ENCODE results near the gene SLC7A8. TPM values are rescaled to one million over a fixed set of nuclear protein-coding genes. Genes with fewer than 3 reads are reported as not detected.
A peak's percentile ranks its signal among the peaks of the same experiment; 100 is the strongest.
"Not testable (repeated sequence)": the region's sequence is repeated elsewhere in the genome, so short reads cannot be mapped to it uniquely, and the experiment has no call there.

Gene SLC7A8
- polyA plus RNA-seq (2013, experiment 1 of 4), result 105 TPM
- polyA plus RNA-seq (2013, experiment 2 of 4), result 135 TPM
- polyA plus RNA-seq (2013, experiment 3 of 4), result 61.8 TPM
- 80.4 TPM for polyA plus RNA-seq (2013, experiment 4 of 4)

- H3K9me3 ChIP-seq (ENCODE audit: control insufficient read depth, low read length), result no peaks in the 10 kb centered on the region
- no peaks in the 10 kb centered on the region for H3K36me3 ChIP-seq (ENCODE audit: control insufficient read depth, insufficient read depth, low read length)
- peak within 1 kb of the TSS; percentile 59 for H3K4me3 ChIP-seq (ENCODE audit: insufficient read depth, low read depth, low read length)
- H3K27ac ChIP-seq (ENCODE audit: insufficient read depth, low read depth, low read length, poor library complexity, severe bottlenecking), result no peak within 1 kb of the TSS
- 4 to 5% methylated on average over 17 of the region's 17 CpGs for WGBS, 2 experiments
- no peaks in the 10 kb centered on the region for H3K27me3 ChIP-seq (ENCODE audit: control insufficient read depth, insufficient read depth, low read length, poor library complexity, severe bottlenecking)
- no peaks in the 10 kb centered on the region for H3K4me1 ChIP-seq (ENCODE audit: control insufficient read depth, insufficient read depth, low read length)
These were observed at the start of gene SLC7A8 for GRCh38 chr14:23183479-23183878. TSS of gene SLC7A8 (minus strand) at chr14:23183660. CDS start at chr14:23182914, 746 bp downstream.

- H3K4me3 ChIP-seq (ENCODE audit: insufficient read depth, low read depth, low read length); H3K36me3 ChIP-seq (ENCODE audit: control insufficient read depth, insufficient read depth, low read length); H3K27me3 ChIP-seq (ENCODE audit: control insufficient read depth, insufficient read depth, low read length, poor library complexity, severe bottlenecking); H3K27ac ChIP-seq (ENCODE audit: insufficient read depth, low read depth, low read length, poor library complexity, severe bottlenecking); H3K9me3 ChIP-seq (ENCODE audit: control insufficient read depth, low read length); H3K4me1 ChIP-seq (ENCODE audit: control insufficient read depth, insufficient read depth, low read length): not testable (repeated sequence)
- WGBS, 2 experiments, result 95 to 96% methylated on average over 35 to 38 of the region's 38 CpGs
These were observed 48.9 kb upstream of the SLC7A8 start for GRCh38 chr14:23232241-23232808.

GRCh38 chr14:23228812-23229211 lies 45.4 kb upstream of the SLC7A8 start:
- Histone ChIP-seq H3K27ac (ENCODE audit: insufficient read depth, low read depth, low read length, poor library complexity, severe bottlenecking) (no peak overlapping the region), H3K4me1 (ENCODE audit: control insufficient read depth, insufficient read depth, low read length) (no peaks in the 10 kb centered on the region), H3K9me3 (ENCODE audit: control insufficient read depth, low read length) (no peaks in the 10 kb centered on the region), H3K36me3 (ENCODE audit: control insufficient read depth, insufficient read depth, low read length) (no peaks in the 10 kb centered on the region), H3K4me3 (ENCODE audit: insufficient read depth, low read depth, low read length) (no peak overlapping the region), H3K27me3 (ENCODE audit: control insufficient read depth, insufficient read depth, low read length, poor library complexity, severe bottlenecking) (no peaks in the 10 kb centered on the region)
- WGBS, 2 experiments, result no CpG with 5 or more reads among the region's 1 CpG

- no peaks in the 10 kb centered on the region for H3K9me3 ChIP-seq (ENCODE audit: control insufficient read depth, low read length)
- WGBS, 2 experiments, result 88 to 95% methylated on average over 3 to 4 of the region's 4 CpGs
- H3K4me1 ChIP-seq (ENCODE audit: control insufficient read depth, insufficient read depth, low read length), result no peaks in the 10 kb centered on the region
- no peak overlapping the region for H3K4me3 ChIP-seq (ENCODE audit: insufficient read depth, low read depth, low read length)
- no peaks in the 10 kb centered on the region for H3K36me3 ChIP-seq (ENCODE audit: control insufficient read depth, insufficient read depth, low read length)
- no peak overlapping the region for H3K27ac ChIP-seq (ENCODE audit: insufficient read depth, low read depth, low read length, poor library complexity, severe bottlenecking)
- H3K27me3 ChIP-seq (ENCODE audit: control insufficient read depth, insufficient read depth, low read length, poor library complexity, severe bottlenecking), result no peaks in the 10 kb centered on the region
These were observed 44.1 kb upstream of the SLC7A8 start for GRCh38 chr14:23227566-23227965.

- not testable (repeated sequence) for H3K27me3 ChIP-seq (ENCODE audit: control insufficient read depth, insufficient read depth, low read length, poor library complexity, severe bottlenecking); H3K36me3 ChIP-seq (ENCODE audit: control insufficient read depth, insufficient read depth, low read length); H3K27ac ChIP-seq (ENCODE audit: insufficient read depth, low read depth, low read length, poor library complexity, severe bottlenecking); H3K9me3 ChIP-seq (ENCODE audit: control insufficient read depth, low read length); H3K4me1 ChIP-seq (ENCODE audit: control insufficient read depth, insufficient read depth, low read length); H3K4me3 ChIP-seq (ENCODE audit: insufficient read depth, low read depth, low read length)
- 100% methylated on average over 1 of the region's 1 CpG; no CpG with 5 or more reads in 1 of the 2 experiments for WGBS, 2 experiments
These were observed 41.5 kb upstream of the SLC7A8 start for GRCh38 chr14:23224958-23225357.

GRCh38 chr14:23219075-23219474 lies 35.6 kb upstream of the SLC7A8 start:
- no peaks in the 10 kb centered on the region for H3K27me3 ChIP-seq (ENCODE audit: control insufficient read depth, insufficient read depth, low read length, poor library complexity, severe bottlenecking)
- H3K27ac ChIP-seq (ENCODE audit: insufficient read depth, low read depth, low read length, poor library complexity, severe bottlenecking), result no peak overlapping the region
- H3K4me3 ChIP-seq (ENCODE audit: insufficient read depth, low read depth, low read length), result no peak overlapping the region
- no peaks in the 10 kb centered on the region for H3K4me1 ChIP-seq (ENCODE audit: control insufficient read depth, insufficient read depth, low read length)
- WGBS, 2 experiments, result 83 to 93% methylated on average over 3 of the region's 3 CpGs
- peaks cover 4% of the 10 kb centered on the region for H3K9me3 ChIP-seq (ENCODE audit: control insufficient read depth, low read length)
- no peaks in the 10 kb centered on the region for H3K36me3 ChIP-seq (ENCODE audit: control insufficient read depth, insufficient read depth, low read length)

GRCh38 chr14:23217032-23218020 lies 33.9 kb upstream of the SLC7A8 start:
- no peaks in the 10 kb centered on the region for H3K4me1 ChIP-seq (ENCODE audit: control insufficient read depth, insufficient read depth, low read length)
- H3K27ac ChIP-seq (ENCODE audit: insufficient read depth, low read depth, low read length, poor library complexity, severe bottlenecking), result no peak overlapping the region
- WGBS, 2 experiments, result 94 to 95% methylated on average over 6 of the region's 6 CpGs
- no peaks in the 10 kb centered on the region for H3K27me3 ChIP-seq (ENCODE audit: control insufficient read depth, insufficient read depth, low read length, poor library complexity, severe bottlenecking)
- no peaks in the 10 kb centered on the region for H3K36me3 ChIP-seq (ENCODE audit: control insufficient read depth, insufficient read depth, low read length)
- H3K9me3 ChIP-seq (ENCODE audit: control insufficient read depth, low read length), result peaks cover 4% of the 10 kb centered on the region
- H3K4me3 ChIP-seq (ENCODE audit: insufficient read depth, low read depth, low read length), result no peak overlapping the region

GRCh38 chr14:23215421-23215820 lies 32.0 kb upstream of the SLC7A8 start:
- 90 to 100% methylated on average over 1 of the region's 1 CpG for WGBS, 2 experiments

GRCh38 chr14:23209651-23210423 lies 26.4 kb upstream of the SLC7A8 start:
- no peak overlapping the region for H3K27ac ChIP-seq (ENCODE audit: insufficient read depth, low read depth, low read length, poor library complexity, severe bottlenecking)
- H3K27me3 ChIP-seq (ENCODE audit: control insufficient read depth, insufficient read depth, low read length, poor library complexity, severe bottlenecking), result no peaks in the 10 kb centered on the region
- 93% methylated on average over 7 of the region's 7 CpGs for WGBS, 2 experiments
- H3K9me3 ChIP-seq (ENCODE audit: control insufficient read depth, low read length), result no peaks in the 10 kb centered on the region
- no peaks in the 10 kb centered on the region for H3K36me3 ChIP-seq (ENCODE audit: control insufficient read depth, insufficient read depth, low read length)
- no peaks in the 10 kb centered on the region for H3K4me1 ChIP-seq (ENCODE audit: control insufficient read depth, insufficient read depth, low read length)
- no peak overlapping the region for H3K4me3 ChIP-seq (ENCODE audit: insufficient read depth, low read depth, low read length)

More at GRCh38 chr14:23215421-23215820, 32.0 kb upstream of the SLC7A8 start:
- peaks cover 4% of the 10 kb centered on the region for H3K9me3 ChIP-seq (ENCODE audit: control insufficient read depth, low read length)
- no peaks in the 10 kb centered on the region for H3K4me1 ChIP-seq (ENCODE audit: control insufficient read depth, insufficient read depth, low read length)
- H3K36me3 ChIP-seq (ENCODE audit: control insufficient read depth, insufficient read depth, low read length), result no peaks in the 10 kb centered on the region
- no peaks in the 10 kb centered on the region for H3K27me3 ChIP-seq (ENCODE audit: control insufficient read depth, insufficient read depth, low read length, poor library complexity, severe bottlenecking)
- no peak overlapping the region for H3K4me3 ChIP-seq (ENCODE audit: insufficient read depth, low read depth, low read length)
- H3K27ac ChIP-seq (ENCODE audit: insufficient read depth, low read depth, low read length, poor library complexity, severe bottlenecking), result no peak overlapping the region

- Histone ChIP-seq H3K4me1 (ENCODE audit: control insufficient read depth, insufficient read depth, low read length) (no peaks in the 10 kb centered on the region), H3K4me3 (ENCODE audit: insufficient read depth, low read depth, low read length) (no peak overlapping the region), H3K9me3 (ENCODE audit: control insufficient read depth, low read length) (no peaks in the 10 kb centered on the region)
These were observed 24.9 kb upstream of the SLC7A8 start for GRCh38 chr14:23208324-23208723.

More at GRCh38 chr14:23208324-23208723, 24.9 kb upstream of the SLC7A8 start:
- no peak overlapping the region for H3K27ac ChIP-seq (ENCODE audit: insufficient read depth, low read depth, low read length, poor library complexity, severe bottlenecking)
- H3K36me3 ChIP-seq (ENCODE audit: control insufficient read depth, insufficient read depth, low read length), result no peaks in the 10 kb centered on the region
- no peaks in the 10 kb centered on the region for H3K27me3 ChIP-seq (ENCODE audit: control insufficient read depth, insufficient read depth, low read length, poor library complexity, severe bottlenecking)

Data from ectodermal cell (in vitro differentiated cells).